Measurements from ENCODE around the gene EOMES.

Gene EOMES

GRCh38 chr3:27724459-27725197 lies 2.5 kb upstream of the EOMES start:
- TF ChIP-seq CTCF (IDR thresholded peaks at IDR 0.05) = no peak

GRCh38 chr3:27723815-27724458 lies 1.8 kb upstream of the EOMES start:
- TF ChIP-seq CTCF (IDR thresholded peaks at IDR 0.05) = no peak

- no peak for TF ChIP-seq CTCF (IDR thresholded peaks at IDR 0.05)
These were observed 1.3 kb upstream of the EOMES start for GRCh38 chr3:27723456-27723814.

GRCh38 chr3:27723001-27723445 lies 900 bp upstream of the EOMES start:
- no peak for TF ChIP-seq CTCF (IDR thresholded peaks at IDR 0.05)

- TF ChIP-seq CTCF (IDR thresholded peaks at IDR 0.05) = no peak
These were observed 1.0 kb downstream of the EOMES start for GRCh38 chr3:27720899-27721716.

- TF ChIP-seq CTCF (IDR thresholded peaks at IDR 0.05) = no peak
These were observed 2.7 kb downstream of the EOMES start for GRCh38 chr3:27719314-27720003.

GRCh38 chr3:27718459-27718858 lies 3.7 kb downstream of the EOMES start:
- no peak for TF ChIP-seq CTCF (IDR thresholded peaks at IDR 0.05)

All from LNCAP (cell line).